Colonic mucosa (tissue), 4 donors: ENCODE results near the gene DPP3. TPM values are rescaled to one million over a fixed set of nuclear protein-coding genes. Genes with fewer than 3 reads are reported as not detected.

Source experiments
- DNase-seq: peaks from one replicate; pipeline ENCODE4 v3.0.0-alpha.2; 2020
- H3K27ac ChIP-seq: fragments of 200-600 bp; one replicate; pipeline ENCODE4 v1.8.0; 2021
- H3K27me3 ChIP-seq: fragments of 200-600 bp; one replicate; pipeline ENCODE4 v1.8.0; 2021
- H3K36me3 ChIP-seq: fragments of 200-600 bp; one replicate; pipeline ENCODE4 v1.8.0; 2021
- H3K4me1 ChIP-seq: fragments of 200-600 bp; one replicate; pipeline ENCODE4 v1.8.0; 2021; ENCODE audit warnings: mild to moderate bottlenecking
- H3K4me3 ChIP-seq: fragments of 200-600 bp; one replicate; pipeline ENCODE4 v1.8.0; 2021
- H3K9ac ChIP-seq, 2 donors: one replicate each; pipeline ENCODE4 v1.7.0; 2013; ENCODE audit warnings: control low read depth in 2 of 2, low read depth in 2 of 2, low read length in 2 of 2
- H3K9me3 ChIP-seq: fragments of 200-600 bp; one replicate; pipeline ENCODE4 v1.8.0; 2021
- CTCF ChIP-seq: fragments of 200-600 bp; IDR thresholded peaks from one replicate; pipeline ENCODE4 v1.8.0; 2022; ENCODE audit warnings: antibody characterized with exemption, mild to moderate bottlenecking
- intact Hi-C: fragments of 100-400 bp; cut with DNase I; formaldehyde crosslinking; loops from one replicate; pipeline ENCODE4 v1.14.1; 2022
- total RNA-seq, 2 donors: library from RNA; stranded (reverse); fragmentation: NEBNext Ultra II Directional in 1 of 2; extraction: Animal tissue kit (Norgen Biotek cat#: 25700) in 1 of 2; gene quantifications; one replicate each; pipeline ENCODE4 v1.2.1, GENCODE V29; 2021
- donor health status: healthy.
- donor health status: DM: no; HTN: no; CAD: no.
- donor health status: DM: no; HTN: no; CAD: no.

Gene DPP3
- total RNA-seq, 2 donors from 2014 or later, result 70.3 to 124 TPM

- TF ChIP-seq CTCF, result no peak
- intact Hi-C loops, result no loop called here
- H3K36me3 ChIP-seq, result no peaks in the 10 kb centered on the region
Observed at GRCh38 chr11:66510990-66511339, 30.7 kb downstream of the DPP3 start.

GRCh38 chr11:66523611-66524010 is 43.4 kb downstream of the DPP3 start:
- Histone ChIP-seq H3K27ac (no peak overlapping the region), H3K27me3 (no peaks in the 10 kb centered on the region), H3K4me1 (no peaks in the 10 kb centered on the region), H3K9ac (no peak overlapping the region), H3K9me3 (no peaks in the 10 kb centered on the region), H3K36me3 (no peaks in the 10 kb centered on the region), H3K4me3 (no peak overlapping the region)
- no peak for TF ChIP-seq CTCF
- intact Hi-C loops, result no loop called here
- no peak for DNase-seq

More at GRCh38 chr11:66510990-66511339, 30.7 kb downstream of the DPP3 start:
- DNase-seq, result no peak
- H3K4me3 ChIP-seq, result peak overlapping the region; percentile 84
- H3K9me3 ChIP-seq, result no peaks in the 10 kb centered on the region
- H3K27ac ChIP-seq, result no peak overlapping the region
- H3K27me3 ChIP-seq, result no peaks in the 10 kb centered on the region
- peaks cover 2% of the 10 kb centered on the region for H3K4me1 ChIP-seq
- peak overlapping the region; percentile 59 to 77 for H3K9ac ChIP-seq

GRCh38 chr11:66524304-66525040 is 44.2 kb downstream of the DPP3 start:
- no peak for TF ChIP-seq CTCF
- no peaks in the 10 kb centered on the region for H3K27me3 ChIP-seq
- no peak overlapping the region for H3K4me3 ChIP-seq
- no peaks in the 10 kb centered on the region for H3K9me3 ChIP-seq
- DNase-seq, result no peak
- no peaks in the 10 kb centered on the region for H3K4me1 ChIP-seq
- H3K36me3 ChIP-seq, result no peaks in the 10 kb centered on the region
- intact Hi-C loops, result no loop called here
- H3K9ac ChIP-seq, result no peak overlapping the region
- H3K27ac ChIP-seq, result no peak overlapping the region

- Histone ChIP-seq H3K27ac (no peak overlapping the region), H3K9ac (peak overlapping the region in 1 of 2 donors; percentile 2), H3K36me3 (no peaks in the 10 kb centered on the region), H3K27me3 (no peaks in the 10 kb centered on the region), H3K9me3 (no peaks in the 10 kb centered on the region), H3K4me1 (no peaks in the 10 kb centered on the region), H3K4me3 (no peak overlapping the region)
- intact Hi-C loops, result no loop called here
- no peak for TF ChIP-seq CTCF
- DNase-seq, result no peak
Observed at GRCh38 chr11:66529069-66529468, 48.8 kb downstream of the DPP3 start.

GRCh38 chr11:66529655-66530054 is 49.4 kb downstream of the DPP3 start:
- Histone ChIP-seq H3K27ac (no peak overlapping the region), H3K9ac (no peak overlapping the region), H3K9me3 (no peaks in the 10 kb centered on the region), H3K4me1 (no peaks in the 10 kb centered on the region), H3K4me3 (no peak overlapping the region), H3K36me3 (no peaks in the 10 kb centered on the region), H3K27me3 (no peaks in the 10 kb centered on the region)
- intact Hi-C loops, result no loop called here
- TF ChIP-seq CTCF, result no peak
- no peak for DNase-seq
